CD4-positive, alpha-beta T cell treated with Interleukin-17A for 4 hours (primary cell): ENCODE measurements around the gene FLNC.
A peak's percentile ranks its signal among the peaks of the same experiment; 100 is the strongest.

Experiments
- DNase-seq: peaks from one replicate; pipeline ENCODE4 v3.0.0-alpha.2; 2020; ENCODE audit warnings: mixed read lengths

Gene FLNC

GRCh38 chr7:128831994-128832879 is 2.0 kb downstream of the FLNC start:
- no peak for DNase-seq

DNA sequence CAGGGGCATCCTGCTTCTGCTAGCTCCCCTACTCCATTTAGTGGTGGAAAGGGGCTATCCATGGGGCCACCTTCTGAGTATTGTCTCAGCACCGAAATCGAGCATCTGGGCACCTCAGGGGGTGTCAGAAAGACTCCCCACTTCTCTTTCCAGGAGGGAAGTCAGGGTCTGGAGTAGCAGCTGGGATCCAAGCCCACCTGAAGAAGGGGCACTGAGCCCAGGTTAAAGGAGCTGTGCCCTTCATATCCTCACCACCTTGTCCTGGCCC is 2.6 kb downstream of the FLNC start:
- no peak for DNase-seq

DNA sequence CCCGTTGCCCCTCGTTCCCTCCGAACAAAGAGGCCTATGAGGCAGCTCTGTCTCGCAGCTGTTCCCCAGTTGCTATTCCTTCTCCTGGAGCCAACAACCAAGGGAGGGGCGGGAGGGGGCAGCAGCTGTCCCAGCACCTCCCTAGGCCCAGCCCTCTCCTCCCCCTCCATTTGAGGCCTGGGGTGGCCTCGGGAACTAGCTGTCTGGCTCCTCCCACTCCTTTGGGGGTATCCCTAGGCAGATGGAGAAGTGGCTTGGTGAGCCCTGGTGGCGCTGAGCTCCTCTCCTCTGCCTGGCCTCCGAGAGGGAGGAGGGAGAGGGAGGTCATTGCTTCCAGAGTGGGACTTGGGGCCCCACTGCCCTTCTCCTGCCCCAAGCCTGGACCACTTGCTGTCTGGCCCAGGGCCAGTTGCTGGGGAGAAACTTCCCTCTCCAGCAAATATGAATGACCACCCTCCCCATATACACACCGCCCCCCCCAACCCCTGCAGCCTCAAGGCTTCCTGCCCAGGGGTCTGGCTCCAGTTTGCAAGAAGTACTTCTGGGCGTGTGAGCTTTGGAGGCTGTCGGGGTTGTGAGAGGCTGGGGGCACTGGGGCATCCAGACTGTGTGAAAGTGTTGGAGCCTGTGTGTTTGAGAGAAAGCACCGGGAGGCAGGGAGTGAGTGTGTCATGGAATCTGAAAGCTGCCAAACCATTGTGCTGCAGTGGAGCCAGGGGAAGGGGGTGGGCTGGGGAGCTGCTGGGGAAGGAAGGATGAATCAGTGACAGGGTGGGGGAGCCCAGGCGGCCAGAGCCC is 3.1 kb downstream of the FLNC start:
- no peak for DNase-seq

- DNase-seq, result no peak
These were observed 3.7 kb downstream of the FLNC start for GRCh38 chr7:128833946-128834325.

DNA sequence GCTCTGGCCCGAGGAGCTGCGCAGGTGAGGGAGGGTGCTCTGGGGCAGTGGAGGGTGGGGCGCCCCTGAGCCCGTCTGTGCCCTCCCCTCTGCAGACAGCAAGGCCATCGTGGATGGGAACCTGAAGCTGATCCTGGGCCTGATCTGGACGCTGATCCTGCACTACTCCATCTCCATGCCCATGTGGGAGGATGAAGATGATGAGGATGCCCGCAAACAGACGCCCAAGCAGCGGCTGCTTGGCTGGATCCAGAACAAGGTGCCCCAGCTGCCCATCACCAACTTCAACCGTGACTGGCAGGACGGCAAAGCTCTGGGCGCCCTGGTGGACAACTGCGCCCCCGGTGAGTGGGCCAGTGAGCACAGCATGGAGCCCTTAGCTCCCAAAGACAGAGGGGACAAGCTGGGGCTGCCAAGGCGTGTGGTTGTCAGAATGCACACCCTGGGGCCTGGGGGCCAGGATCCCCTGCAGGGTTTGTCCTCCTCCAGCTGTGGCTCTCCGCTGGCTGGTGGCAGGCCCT is 5.1 kb downstream of the FLNC start:
- no peak for DNase-seq

DNA sequence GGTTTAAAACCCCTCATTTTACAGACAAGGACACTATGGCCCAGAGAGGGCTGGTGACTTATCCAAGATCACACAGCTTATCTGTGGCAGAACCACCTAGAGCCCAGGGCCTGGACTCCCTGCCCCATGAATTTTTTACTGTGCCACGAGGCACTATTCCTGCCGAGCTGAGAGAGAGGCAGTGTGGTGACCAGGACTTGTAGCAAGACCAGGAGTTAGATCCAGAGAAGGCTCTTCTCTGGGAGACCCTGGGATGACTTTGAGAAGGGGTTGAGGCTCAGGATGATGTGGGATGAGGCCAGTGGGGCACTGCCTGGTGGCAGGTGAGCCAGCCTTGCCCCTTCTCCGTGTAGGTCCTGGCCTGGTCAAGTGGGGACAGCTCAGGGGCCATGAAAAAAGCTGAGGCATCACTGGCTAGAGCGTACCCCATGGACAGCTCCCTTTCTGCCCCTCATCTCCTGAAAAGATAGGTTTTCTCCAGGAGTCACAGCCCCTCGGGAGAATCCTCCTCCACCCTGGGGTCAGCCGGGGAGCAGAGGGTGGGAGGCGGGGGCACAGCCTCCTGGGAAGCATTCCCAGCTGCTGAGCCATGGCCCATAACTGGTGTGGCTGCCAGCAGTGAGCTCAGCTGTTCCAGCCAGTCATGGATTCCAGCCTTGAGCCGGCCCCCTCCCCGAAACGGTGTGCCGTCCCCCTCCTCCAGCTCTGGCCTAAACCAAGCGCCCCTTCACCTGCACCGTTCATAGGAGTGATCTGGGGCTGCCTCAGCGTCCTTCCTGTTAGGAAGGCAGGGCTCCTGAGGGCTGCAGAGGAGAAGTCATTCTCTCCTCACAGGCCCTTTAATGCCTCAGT is 5.8 kb downstream of the FLNC start:
- no peak for DNase-seq

DNA sequence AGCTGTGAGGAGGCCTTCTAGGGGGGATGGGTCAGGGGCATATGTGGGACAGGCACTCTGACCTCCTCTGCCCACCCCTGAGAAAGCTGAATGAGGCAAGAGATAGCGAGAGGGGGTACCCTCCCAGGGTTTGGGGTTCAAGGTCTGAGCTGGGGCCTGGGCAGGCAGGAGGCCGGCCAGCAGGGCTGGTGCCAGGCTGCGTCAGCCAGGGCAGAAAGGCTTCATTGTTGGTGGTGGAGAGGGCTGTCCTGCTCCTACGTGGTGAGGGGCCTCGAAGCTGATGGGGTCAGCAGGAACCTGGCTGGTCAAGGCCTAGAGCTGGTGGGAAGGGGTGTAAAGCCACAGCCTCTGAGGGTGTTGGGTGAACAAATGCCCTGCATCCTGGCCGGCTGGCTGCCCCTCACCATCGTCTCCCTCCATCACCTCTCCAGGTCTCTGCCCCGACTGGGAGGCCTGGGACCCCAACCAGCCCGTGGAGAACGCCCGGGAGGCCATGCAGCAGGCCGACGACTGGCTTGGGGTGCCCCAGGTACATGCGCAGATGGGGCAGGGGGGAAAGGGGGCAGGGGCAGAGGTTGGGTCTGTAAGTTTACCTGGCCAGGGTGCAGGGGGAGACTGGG is 6.6 kb downstream of the FLNC start:
- DNase-seq, result no peak

DNA sequence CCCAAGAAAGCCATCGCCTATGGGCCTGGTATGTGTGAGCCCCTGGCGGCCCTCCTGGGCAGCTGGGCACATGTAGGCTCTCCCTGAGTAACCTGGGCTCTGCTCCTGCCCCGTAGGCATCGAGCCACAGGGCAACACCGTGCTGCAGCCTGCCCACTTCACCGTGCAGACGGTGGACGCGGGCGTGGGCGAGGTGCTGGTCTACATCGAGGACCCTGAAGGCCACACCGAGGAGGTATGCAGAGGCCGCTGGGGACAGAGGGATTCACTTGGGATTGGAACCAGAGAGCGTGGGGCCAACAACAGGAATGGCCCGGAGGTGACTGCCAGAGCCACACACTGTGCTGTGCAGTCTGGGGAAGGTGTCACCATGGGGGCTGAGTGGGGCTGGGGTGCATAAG is 7.3 kb downstream of the FLNC start:
- DNase-seq, result no peak

DNA sequence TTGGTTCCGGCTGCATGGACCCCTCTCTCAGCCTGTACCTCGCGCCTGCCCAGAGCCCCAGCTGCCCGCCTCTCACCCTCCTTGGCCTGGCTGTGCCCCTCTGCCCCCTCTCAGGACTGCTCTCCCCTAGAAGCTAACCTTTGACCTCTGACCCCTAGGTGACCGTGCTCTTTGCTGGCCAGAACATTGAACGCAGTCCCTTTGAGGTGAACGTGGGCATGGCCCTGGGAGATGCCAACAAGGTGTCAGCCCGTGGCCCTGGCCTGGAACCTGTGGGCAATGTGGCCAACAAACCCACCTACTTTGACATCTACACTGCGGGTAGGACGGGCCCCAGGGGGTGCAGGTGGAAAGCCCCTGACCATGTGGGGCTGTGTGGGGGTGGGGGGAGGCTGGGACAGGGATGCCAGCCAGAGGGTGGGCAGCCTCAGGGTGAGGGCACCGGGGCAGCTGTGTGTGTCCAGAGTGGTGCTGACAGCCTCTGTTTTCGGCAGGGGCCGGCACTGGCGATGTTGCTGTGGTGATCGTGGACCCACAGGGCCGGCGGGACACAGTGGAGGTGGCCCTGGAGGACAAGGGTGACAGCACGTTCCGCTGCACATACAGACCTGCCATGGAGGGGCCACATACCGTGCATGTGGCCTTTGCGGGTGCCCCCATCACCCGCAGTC is 8.0 kb downstream of the FLNC start:
- no peak for DNase-seq

GRCh38 chr7:128838981-128839731 is 8.9 kb downstream of the FLNC start:
- DNase-seq, result no peak

GRCh38 chr7:128839751-128840177 is 9.6 kb downstream of the FLNC start:
- no peak for DNase-seq

GRCh38 chr7:128840326-128841170 is 10.3 kb downstream of the FLNC start:
- DNase-seq, result no peak

- DNase-seq, result no peak
These were observed 11.0 kb downstream of the FLNC start for GRCh38 chr7:128841171-128841690.

DNA sequence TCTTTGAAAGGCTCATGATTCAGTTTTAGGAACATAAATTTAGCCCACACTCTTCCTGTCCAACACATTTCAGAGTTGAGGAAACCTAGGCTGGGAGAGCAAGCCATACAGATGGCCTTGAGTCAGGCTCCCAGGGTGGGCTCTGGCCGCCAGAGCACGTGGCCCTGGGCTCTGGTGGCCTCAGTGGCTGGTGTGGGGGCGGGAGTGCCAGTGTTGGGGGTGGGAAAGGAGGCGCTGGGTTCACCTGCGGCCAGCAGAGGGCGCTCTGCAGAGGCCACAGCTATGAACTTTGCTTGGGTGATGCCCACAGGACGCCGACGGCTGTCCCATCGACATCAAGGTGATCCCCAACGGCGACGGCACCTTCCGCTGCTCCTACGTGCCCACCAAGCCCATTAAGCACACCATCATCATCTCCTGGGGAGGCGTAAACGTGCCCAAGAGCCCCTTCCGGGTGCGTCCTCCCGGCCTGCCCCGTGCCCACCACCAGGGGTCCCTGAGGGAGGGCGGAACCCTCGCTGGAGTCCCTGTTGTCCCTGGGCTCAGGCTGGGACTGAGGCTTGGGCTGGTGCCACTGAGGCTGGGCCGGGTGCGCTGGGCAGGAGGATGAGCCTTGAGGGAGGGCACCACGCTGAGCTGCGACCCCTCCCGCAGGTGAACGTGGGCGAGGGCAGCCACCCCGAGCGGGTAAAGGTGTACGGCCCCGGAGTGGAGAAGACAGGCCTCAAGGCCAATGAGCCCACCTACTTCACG is 11.9 kb downstream of the FLNC start:
- peak; percentile 69 for DNase-seq

DNA sequence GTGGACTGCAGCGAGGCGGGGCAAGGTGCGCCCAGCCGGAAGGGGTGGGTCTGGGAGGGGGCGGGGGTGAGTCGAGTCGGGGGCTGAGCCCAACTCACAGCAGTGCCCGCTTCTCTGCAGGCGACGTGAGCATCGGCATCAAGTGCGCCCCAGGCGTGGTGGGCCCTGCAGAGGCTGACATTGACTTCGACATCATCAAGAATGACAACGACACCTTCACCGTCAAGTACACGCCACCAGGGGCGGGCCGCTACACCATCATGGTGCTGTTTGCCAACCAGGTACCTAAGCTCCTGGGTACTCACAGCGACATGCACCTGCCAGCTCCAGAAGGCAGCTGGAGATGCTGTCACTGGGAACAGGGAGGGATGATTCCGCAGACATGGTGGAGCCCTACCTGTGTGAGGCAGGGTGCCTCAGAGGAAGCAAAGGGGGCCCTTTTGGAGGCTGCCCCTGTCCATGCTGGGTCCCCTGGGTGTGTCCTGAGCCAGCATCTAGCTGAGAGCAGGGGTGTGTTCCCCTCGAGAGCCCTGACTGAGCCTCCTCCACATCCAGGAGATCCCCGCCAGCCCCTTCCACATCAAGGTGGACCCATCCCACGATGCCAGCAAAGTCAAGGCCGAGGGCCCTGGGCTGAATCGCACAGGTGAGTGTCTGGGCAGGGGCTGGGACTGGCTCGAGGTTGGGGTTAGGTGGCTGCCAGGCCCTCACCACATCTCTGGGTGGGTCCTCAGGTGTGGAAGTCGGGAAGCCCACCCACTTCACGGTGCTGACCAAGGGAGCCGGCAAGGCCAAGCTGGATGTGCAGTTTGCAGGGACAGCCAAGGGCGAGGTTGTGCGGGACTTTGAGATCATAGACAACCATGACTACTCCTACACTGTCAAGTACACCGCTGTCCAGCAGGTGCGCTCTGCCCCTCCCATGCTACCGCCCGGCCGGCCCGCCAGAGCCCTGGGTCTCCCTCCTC is 12.8 kb downstream of the FLNC start:
- no peak for DNase-seq

DNA sequence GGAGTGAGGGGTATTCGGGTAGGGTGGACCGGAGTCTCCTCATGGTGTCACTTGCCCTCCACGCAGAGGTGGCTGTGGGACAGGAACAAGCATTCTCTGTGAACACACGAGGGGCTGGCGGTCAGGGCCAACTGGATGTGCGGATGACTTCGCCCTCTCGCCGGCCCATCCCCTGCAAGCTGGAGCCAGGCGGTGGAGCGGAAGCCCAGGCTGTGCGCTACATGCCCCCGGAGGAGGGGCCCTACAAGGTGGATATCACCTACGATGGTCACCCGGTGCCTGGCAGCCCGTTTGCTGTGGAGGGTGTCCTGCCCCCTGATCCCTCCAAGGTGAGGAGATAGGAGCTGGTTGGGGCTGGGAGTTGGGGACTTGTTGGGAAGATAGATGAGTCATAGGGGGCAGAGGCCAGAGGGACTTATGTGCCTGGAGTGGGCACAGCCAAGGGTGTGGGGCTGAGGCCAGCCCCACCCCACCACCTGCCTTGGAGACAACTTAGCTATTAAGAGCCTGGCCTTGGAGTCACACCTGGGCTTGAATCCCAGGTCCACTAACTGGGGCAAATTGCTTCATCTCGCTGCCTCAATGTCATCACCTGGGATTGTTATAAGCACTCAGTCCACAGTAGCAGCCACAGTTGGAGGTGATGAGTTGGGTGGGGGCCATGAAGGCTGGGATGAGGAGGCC is 13.9 kb downstream of the FLNC start:
- no peak for DNase-seq

GRCh38 chr7:128844777-128845311 is 14.6 kb downstream of the FLNC start:
- no peak for DNase-seq
